Measurements from ENCODE around the gene RAET1G.
"Not testable (repeated sequence)": the region's sequence is repeated elsewhere in the genome, so short reads cannot be mapped to it uniquely, and the experiment has no call there.

GRCh38 chr6:149947533-149947932, 24.6 kb upstream of the RAET1G start:
- not testable (repeated sequence) for TF ChIP-seq CTCF (conservative IDR thresholded peaks at IDR 0.05; ENCODE audit: low read depth, low read length); EZH2 (IDR thresholded peaks at IDR 0.05; ENCODE audit: borderline replicate concordance, low read depth, low read length, poor library complexity, severe bottlenecking)
